GM19193 (cell line): Measurements from ENCODE around the gene BCAR1.

Experiments
- POLR2A ChIP-seq: IDR thresholded peaks from 4 replicates; pipeline ENCODE4 v1.6.1; 2011; ENCODE audit not compliant: insufficient read depth, insufficient read length; ENCODE audit errors: extremely low read depth

Gene BCAR1

DNA sequence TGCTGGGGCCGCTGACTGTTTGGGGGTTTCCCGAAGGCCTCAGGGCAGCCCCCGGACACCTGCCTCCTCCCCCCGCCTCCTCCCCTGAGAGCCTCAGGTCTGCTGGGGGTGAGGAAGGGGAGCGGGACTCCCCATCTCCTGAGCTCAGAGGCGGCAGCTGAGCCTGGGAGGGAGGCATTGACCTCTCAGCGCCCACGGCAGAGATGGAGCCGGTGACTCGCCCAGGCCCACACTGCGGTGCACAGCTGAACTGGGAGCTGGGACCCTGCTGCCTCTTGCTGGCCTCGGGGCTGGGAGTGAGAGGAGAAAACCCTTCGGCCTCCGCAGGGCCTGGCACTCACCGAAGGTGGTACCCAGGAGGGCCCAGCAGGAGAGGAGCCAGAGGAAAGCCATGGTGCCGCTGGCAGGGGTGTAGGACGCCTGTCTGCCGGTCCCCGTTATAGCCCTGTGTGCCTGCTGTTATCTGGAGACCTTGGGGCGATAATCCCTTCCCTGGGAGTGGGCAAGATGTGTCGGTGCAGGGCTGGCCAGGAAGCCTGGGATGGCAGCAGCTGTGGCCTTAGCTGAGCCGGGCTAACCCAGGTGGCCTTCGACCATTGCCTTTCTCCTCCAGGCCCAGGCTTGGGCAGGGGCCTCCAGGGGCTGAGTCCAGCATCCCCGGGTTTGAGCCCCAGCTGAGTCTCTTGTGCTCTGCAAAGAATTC lies 44.5 kb downstream of the BCAR1 start, which contains the start of gene CTRB2:
CTRB2 (minus strand) TSS at position 413 of the 703 bp plus-strand sequence; CDS start at position 393, 20 bp downstream.
- no peak for TF ChIP-seq POLR2A

DNA sequence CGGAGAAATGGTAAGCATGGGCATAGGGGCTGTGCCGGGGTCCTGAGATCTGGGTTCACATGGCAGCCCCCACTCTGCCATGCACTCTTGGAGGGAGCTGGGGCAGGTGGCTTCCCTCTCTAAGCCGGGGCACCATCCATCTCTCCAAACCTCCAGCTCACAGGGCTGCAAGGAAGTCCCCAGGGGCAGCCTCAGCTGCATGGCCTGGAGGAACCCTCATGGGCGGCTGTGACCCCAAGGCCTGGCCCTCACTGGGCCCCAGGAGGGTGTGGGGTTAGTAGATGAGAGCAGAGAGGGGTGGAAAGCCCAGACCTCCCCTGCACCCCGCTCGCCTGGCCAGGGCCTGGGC lies 47.0 kb downstream of the BCAR1 start:
- no peak for TF ChIP-seq POLR2A

DNA sequence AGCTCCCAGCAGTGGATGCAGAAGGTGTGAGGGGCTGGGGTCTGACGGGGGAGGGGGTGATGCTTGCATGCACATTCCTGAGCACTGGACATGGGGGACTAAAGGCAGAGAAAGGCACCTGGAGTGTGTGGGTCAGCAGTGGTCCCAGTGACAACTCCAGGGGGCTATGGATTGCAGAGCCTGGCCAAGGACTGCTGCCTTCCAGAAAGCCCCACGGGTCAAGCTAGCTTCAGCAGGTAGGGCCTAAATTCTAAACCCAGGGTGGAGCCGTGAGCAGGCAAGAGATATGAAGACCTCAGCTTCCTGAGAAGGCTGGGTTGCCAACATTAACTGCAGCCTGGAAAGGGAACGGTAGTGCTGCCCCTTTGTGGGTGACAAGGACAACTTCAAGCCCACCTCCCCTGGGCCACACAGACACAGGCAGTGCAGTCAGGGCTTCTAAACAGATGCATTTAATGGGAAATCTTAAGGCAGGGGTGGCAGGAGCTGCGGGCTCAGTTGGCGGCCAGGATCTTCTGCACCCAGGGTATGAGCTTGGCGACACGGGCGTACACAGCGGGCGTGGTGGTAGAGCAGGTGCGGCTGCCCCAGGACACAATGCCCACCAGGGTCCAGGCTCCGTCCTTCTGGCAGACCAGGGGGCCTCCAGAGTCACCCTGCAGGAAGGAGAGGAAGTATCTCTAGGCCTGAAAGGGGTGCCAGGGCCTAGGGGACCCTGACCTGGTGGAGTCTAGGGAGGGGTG lies 47.6 kb downstream of the BCAR1 start:
- no peak for TF ChIP-seq POLR2A

DNA sequence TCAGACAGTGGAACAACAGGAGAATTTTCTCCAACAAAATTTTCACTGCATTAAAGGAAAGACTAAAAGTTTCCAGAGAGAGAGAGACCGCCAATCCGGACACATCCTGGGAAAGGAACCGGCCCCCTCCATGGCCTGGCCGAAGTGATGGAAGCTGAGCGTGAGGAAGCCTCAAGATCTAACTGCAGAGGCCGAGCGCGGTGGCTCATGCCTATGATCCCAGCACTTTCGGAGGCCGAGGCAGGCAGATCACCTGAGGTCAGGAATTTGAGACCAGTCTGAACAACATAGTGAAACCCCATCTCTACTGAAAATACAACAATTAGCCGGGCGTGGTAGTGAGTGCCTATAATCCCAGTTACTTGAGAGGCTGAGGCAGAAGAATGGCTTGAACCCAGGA lies 48.3 kb downstream of the BCAR1 start:
- TF ChIP-seq POLR2A, result no peak

DNA sequence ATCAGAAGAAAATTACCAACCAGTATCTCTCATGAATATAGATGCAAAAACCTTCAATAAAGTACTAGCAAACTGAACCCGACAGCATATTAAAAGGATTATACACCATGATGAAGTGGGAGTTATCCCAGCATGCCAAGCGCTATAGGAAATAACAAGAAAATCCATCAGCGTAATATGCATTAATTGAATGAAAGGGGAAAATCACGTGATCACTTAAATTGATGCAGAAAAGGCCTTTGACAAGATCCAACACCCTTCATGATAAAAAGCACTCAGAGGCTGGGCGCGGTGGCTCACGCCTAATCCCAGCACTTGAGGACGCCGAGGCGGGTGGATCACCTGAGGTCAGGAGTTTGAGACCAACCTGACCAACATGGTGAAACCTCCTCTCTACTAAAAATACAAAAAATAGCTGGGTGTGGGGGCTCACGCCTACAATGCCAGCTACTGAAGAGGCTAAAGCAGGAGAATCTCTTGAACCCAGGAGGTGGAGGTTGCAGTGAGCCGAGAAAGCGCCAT lies 49.3 kb downstream of the BCAR1 start:
- TF ChIP-seq POLR2A, result no peak

DNA sequence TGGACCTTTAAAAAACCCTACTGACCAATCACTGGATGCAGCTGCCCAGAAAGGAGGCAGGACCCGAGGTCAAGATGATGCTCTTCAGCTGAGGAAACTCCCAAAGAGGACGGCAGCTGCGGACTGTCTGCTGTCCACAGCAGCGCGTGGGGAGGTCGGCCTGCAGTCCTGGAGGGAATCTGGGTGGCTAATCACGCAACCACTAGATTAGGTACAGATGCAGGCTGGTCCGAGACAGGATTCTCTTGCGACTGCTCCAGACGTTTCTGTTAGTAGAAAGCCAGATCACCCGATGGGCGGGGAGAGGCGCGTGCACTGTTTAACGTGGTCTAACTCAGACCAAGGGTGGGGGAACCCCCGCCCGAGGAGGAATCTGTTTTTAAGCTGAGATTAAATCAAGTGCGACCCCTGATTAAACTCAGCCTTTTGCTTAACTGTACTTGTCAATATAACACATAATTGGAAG lies 53.3 kb downstream of the BCAR1 start:
- TF ChIP-seq POLR2A, result no peak

DNA sequence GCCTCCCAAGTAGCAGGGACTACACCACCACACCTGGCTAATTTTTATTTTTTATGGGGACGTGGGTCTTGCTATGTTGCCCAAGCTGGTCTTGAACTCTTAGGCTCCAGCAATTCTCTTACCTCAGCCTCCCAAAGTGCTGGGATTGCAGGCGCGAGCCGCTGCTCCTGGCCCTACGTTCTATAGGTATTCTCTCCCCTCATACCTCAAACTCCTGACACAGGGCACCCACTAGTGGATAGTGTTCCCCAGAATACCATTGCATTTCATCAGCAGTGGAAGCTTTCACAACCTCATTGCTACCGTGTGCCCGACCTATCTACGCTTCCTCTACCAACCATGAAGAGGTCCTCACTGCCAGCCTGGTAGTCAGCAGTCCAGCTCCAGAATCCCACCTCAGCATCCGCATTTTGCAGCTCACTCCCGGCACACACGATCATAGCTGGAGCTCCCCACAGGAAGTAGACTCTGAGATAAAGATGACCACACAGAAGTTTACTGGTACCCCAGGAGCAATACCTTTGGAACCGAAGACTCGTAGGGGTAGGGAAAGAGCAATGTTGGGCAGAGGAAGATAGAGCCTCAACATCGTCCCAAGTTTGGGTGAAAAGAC lies 53.8 kb downstream of the BCAR1 start:
- no peak for TF ChIP-seq POLR2A

DNA sequence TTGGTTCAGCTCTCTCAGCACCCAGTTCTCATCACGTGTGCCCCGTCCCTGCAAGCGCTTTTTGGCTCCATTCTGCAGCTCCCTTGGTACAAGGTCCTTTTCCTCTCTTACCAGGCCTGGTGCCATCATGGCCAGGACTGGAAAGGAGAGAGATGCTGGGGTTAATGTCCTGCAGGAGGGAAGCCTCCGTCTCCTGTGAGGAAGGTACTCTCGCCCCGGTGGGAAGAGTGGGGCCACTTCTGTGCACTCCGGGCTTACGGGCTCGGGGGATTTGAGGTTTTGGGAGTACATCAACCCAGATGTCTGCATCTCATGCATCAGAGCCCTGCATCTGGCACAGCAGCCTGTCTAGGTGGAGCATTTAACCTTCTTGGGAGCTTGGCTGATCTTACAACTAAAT lies 54.6 kb downstream of the BCAR1 start:
- no peak for TF ChIP-seq POLR2A

DNA sequence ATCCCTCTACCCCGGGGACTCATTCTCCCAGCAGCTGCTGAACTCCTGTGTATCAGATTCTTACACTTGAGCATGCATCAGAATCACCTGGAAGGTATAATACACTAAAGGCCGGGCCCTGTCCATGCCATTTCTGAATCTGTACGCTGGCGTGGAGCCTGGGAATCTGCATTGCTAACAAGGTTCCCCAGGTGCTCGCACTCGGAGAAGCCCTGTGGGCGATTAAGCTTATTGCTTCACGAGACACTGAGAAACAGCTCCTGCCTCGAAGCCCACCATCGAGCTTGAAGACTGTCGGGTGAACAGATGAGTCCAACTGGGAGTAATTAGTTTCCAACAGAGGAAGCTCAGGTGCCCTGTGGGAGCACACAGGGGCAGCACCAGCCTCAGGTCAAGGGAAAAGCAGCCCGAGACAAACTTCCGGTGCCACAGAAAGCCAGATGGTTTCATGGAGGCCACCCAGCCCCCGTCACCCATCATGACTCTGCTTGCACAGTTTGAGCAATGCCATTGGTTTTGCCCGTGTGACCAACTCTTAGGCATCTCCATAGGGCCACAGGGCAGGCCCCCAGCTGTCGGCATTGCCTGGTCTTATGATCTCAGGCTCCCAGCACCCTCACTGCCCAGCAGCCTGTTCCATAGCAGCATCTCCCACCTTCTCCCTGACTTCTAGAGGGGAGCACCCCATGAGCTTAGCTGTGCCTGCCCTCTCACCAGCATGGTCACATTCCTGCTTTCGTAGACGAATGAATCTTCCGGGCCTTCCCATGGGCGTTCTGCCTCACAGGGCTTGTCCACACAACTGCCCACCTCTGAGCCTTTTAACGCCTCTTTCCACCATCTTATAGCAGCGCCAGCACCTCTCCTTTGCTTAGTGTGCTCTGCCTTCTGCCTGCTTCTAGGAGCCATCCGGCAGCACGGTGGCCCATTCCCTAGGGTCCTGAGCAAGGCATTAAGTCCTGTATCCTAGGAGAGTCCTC lies 55.3 kb downstream of the BCAR1 start:
- no peak for TF ChIP-seq POLR2A

DNA sequence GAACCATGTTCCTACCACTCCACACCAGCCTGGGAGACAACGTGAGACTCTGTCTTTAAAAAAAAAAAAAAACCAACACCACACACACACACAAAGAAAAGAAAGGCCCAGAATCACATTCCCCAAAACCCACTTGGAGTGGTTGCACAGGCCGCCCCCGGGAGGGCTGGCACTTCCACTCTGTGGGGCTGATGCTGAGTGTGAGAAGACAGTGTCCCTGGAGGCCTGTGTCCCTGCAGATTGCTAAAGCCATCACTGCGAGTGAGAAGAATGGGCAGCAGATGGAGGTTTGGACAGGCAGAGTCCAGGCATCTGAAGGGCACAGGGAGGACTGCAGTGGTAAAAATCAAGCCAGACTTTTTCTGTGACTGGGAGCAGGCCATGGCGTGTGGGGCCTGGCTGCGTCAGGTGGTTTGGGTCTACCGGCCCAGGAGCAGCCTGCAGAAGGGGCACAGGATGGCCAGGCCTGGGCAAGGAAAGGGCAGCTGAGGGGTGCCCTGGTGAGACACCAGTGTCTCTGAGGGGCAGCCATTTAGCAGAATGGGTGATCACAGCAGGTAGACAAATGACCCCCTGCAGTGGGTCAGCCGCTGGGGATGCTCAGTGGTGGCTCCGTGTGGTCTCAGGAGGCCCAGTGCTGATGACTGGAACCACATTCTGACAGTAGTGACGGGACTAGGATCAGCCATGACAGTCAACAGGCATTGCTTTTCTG lies 57.5 kb downstream of the BCAR1 start:
- no peak for TF ChIP-seq POLR2A

DNA sequence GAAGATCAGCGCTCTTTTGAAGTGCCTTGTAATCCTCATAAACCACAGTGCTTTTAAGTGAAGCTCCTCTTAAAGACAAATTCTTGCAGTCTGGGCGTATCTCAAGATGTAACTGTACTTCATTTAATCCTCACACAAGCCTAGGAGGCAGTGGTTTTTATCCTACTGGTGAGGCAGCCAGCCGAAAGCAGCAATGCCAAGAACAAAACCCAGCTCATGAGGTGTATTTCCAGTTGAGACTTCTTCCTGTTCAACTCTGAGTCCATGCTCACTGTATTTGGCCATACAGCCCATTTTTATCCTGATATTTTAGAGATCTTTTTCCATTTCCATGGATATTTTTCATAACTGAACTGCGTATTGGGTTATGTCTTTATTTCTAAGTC lies 58.2 kb downstream of the BCAR1 start:
- no peak for TF ChIP-seq POLR2A

DNA sequence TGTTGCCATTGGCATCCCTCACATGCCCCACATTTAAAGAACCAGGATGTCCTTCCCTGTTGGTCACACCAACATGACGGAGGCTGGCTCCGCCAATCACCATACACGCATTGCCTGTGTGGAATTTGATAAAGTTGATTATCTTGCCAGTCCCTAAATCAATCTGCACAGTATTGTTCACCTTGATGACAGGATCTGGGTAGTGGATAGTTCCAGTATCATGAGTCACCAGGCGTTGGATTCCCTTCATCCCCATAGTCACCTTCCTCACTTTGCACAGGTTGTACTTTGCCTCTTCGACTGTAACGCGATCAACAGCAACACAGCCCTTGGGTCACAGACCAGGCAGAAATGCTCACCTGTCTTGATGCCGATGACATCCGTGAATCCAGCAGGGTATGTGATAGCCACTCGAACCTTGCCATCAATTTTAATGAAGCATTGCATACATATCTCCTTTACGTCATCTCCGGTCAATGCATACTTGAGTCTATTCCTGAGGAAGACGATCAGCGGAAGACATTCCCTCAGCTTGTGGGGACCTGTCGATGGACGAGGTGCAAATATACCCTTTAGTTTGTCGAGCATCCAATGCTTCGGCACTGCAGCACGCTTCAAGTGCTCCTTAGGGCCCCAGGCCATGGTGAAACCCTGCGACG lies 58.7 kb downstream of the BCAR1 start:
- TF ChIP-seq POLR2A, result no peak

DNA sequence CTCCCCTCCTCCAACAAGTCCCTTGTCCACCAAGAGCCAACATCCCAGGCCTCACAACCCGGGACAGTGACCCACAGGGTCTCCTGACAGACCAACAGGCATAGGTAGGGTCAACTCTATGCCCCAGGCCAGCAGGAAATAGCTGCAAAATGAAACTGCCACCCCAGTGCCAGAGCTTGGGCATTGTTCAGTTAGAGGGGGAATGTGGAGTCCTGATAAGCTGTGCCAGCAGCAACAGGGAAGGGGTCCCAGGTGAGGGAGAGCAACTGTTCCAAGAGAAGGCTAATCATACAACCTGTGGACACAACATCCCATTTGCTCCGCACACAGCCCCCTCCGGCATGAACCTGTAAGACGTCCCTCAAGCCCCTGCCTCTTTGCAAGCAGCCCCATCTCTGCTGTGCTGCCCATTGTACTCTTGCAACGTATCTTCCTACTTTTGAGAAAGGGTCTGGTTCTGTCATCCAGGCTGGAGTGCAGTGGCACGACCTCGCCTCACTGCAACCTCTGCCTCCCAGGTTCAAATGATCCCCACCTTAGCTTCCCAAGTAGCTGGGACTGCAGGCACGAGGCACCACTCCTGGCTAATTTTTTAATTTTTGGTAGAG lies 61.7 kb downstream of the BCAR1 start:
- TF ChIP-seq POLR2A, result no peak
